PC-3 (cell line): ENCODE results near the gene SLC25A25. TPM values are rescaled to one million over a fixed set of nuclear protein-coding genes. Genes with fewer than 3 reads are reported as not detected.
"Not testable (repeated sequence)": the region's sequence is repeated elsewhere in the genome, so short reads cannot be mapped to it uniquely, and the experiment has no call there.

ENCODE experiments used
- ATAC-seq: fragments of 200-7000 bp; cut with Tn5 transposase; 2 replicates; pipeline ENCODE4 v1.9.1; 2020; ENCODE audit warnings: mild to moderate bottlenecking, moderate library complexity
- BruUV-seq: library from RNA; stranded (reverse); fragments of 400-500 nt; replicated peaks from 2 replicates; lab custom pipeline; 2021; lab: Mats Ljungman, UMichigan
- CTCF ChIA-PET: fragments of 300-600 bp; sonication (Branson Sonifier 250); formaldehyde crosslinking; loops from one replicate; lab custom pipeline; 2022; ENCODE audit warnings: antibody characterized with exemption; lab: Charles Lee
- POLR2A ChIA-PET: fragments of 300-600 bp; sonication (Branson Sonifier 250); formaldehyde crosslinking; loops from one replicate; lab custom pipeline; 2022; ENCODE audit warnings: antibody characterized with exemption; ENCODE audit not compliant: unreplicated experiment; lab: Charles Lee
- DNase-seq: peaks from one replicate; pipeline ENCODE4 v3.0.0-alpha.2; 2015
- H2AFZ ChIP-seq: fragments of 300-600 bp; sonication (generic); 2 replicates; pipeline ENCODE4 v1.6.0; 2016; ENCODE audit warnings: antibody characterized with exemption, low read length
- H3F3A ChIP-seq: fragments of 300-600 bp; sonication (generic); one replicate; pipeline ENCODE4 v1.6.0; 2017; ENCODE audit warnings: antibody characterized with exemption, low read length, control low read depth, mild to moderate bottlenecking; ENCODE audit not compliant: unreplicated experiment
- H3K27ac ChIP-seq: fragments of 300-600 bp; sonication (generic); 2 replicates; pipeline ENCODE4 v1.5.1; 2016; ENCODE audit warnings: mild to moderate bottlenecking, low read length
- H3K27me3 ChIP-seq: fragments of 300-600 bp; sonication (generic); 2 replicates; pipeline ENCODE4 v1.6.1; 2016; ENCODE audit warnings: low read length, mixed read lengths
- H3K36me3 ChIP-seq: fragments of 300-600 bp; sonication (generic); 2 replicates; pipeline ENCODE4 v1.6.1; 2016; ENCODE audit warnings: low read depth, mixed run types, low read length, mixed read lengths
- H3K4me1 ChIP-seq: fragments of 300-600 bp; sonication (generic); 2 replicates; pipeline ENCODE4 v1.5.1; 2016; ENCODE audit warnings: low read length; ENCODE audit not compliant: insufficient read depth
- H3K4me2 ChIP-seq: fragments of 300-600 bp; sonication (generic); 2 replicates; pipeline ENCODE4 v1.6.0; 2016; ENCODE audit warnings: low read length
- H3K4me3 ChIP-seq: fragments of 300-600 bp; sonication (generic); 2 replicates; pipeline ENCODE4 v1.5.1; 2016; ENCODE audit warnings: mild to moderate bottlenecking, low read length, mixed read lengths
- H3K79me2 ChIP-seq: fragments of 300-600 bp; sonication (generic); 2 replicates; pipeline ENCODE4 v1.6.1; 2017; ENCODE audit warnings: low read length, mixed read lengths
- H3K9ac ChIP-seq: fragments of 300-600 bp; sonication (generic); 2 replicates; pipeline ENCODE4 v1.6.0; 2016; ENCODE audit warnings: mild to moderate bottlenecking, low read length
- H3K9me2 ChIP-seq: fragments of 300-600 bp; sonication (generic); replicated peaks from 2 replicates; pipeline ENCODE4 v1.6.1; 2016; ENCODE audit warnings: mixed run types, low read length, mixed read lengths
- H3K9me3 ChIP-seq: fragments of 300-600 bp; sonication (generic); 2 replicates; pipeline ENCODE4 v1.6.1; 2016; ENCODE audit warnings: low read length, mixed read lengths
- H4K20me1 ChIP-seq: fragments of 300-600 bp; sonication (generic); 2 replicates; pipeline ENCODE4 v1.6.1; 2016; ENCODE audit warnings: low read length, mixed read lengths
- EZH2 ChIP-seq: fragments of 300-600 bp; sonication (generic); IDR thresholded peaks from one replicate; pipeline ENCODE4 v1.6.1; 2017; ENCODE audit warnings: antibody characterized with exemption, mild to moderate bottlenecking, low read length; ENCODE audit not compliant: unreplicated experiment
- EZH2phosphoT487 ChIP-seq: fragments of 300-600 bp; sonication (generic); IDR thresholded peaks from 2 replicates; pipeline ENCODE4 v1.6.1; 2018; ENCODE audit warnings: mild to moderate bottlenecking, antibody characterized with exemption, low read length, borderline replicate concordance
- intact Hi-C: fragments of 100-400 bp; cut with micrococcal nuclease; formaldehyde crosslinking; loops from 2 replicates; pipeline ENCODE4 v1.9.0; 2023
- total RNA-seq: library from RNA; depleted of rRNA; stranded (reverse); fragments of >200 nt; gene quantifications from 2 replicates; pipeline ENCODE4 v1.2.3, GENCODE V29; 2014
- TF ChIP-seq, protein P1 (sequence below): fragments of 300-600 bp; sonication (generic); conservative IDR thresholded peaks from 2 replicates; pipeline ENCODE4 v1.5.1; 2017; ENCODE audit warnings: antibody characterized with exemption, low read depth, mild to moderate bottlenecking, low read length

SLC25A25 gene
- total RNA-seq, 1 experiment from 2014 or later = 25.2 TPM

GRCh38 chr9:128042043-128042442 is 26.0 kb upstream of the SLC25A25 start:
- Histone ChIP-seq H3K9me2 (no peaks in the 10 kb centered on the region), H2AFZ (no peak overlapping the region), H3K27me3 (no peaks in the 10 kb centered on the region), H3K36me3 (no peaks in the 10 kb centered on the region), H3F3A (no peaks in the 10 kb centered on the region), H3K9me3 (no peaks in the 10 kb centered on the region), H3K4me3 (no peak overlapping the region), H3K9ac (no peak overlapping the region), H4K20me1 (no peaks in the 10 kb centered on the region), H3K4me1 (peaks cover 5% of the 10 kb centered on the region; the same call in 1 of the 2 replicates), H3K27ac (no peak overlapping the region), H3K79me2 (no peaks in the 10 kb centered on the region), H3K4me2 (no peak overlapping the region)
- DNase-seq (no peak), ATAC-seq (no peak)
- CTCF ChIA-PET = no interaction called here
- TF ChIP-seq EZH2phosphoT487 = no peak
- TF ChIP-seq, protein P1, sequence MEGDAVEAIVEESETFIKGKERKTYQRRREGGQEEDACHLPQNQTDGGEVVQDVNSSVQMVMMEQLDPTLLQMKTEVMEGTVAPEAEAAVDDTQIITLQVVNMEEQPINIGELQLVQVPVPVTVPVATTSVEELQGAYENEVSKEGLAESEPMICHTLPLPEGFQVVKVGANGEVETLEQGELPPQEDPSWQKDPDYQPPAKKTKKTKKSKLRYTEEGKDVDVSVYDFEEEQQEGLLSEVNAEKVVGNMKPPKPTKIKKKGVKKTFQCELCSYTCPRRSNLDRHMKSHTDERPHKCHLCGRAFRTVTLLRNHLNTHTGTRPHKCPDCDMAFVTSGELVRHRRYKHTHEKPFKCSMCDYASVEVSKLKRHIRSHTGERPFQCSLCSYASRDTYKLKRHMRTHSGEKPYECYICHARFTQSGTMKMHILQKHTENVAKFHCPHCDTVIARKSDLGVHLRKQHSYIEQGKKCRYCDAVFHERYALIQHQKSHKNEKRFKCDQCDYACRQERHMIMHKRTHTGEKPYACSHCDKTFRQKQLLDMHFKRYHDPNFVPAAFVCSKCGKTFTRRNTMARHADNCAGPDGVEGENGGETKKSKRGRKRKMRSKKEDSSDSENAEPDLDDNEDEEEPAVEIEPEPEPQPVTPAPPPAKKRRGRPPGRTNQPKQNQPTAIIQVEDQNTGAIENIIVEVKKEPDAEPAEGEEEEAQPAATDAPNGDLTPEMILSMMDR = no peak
- TF ChIP-seq EZH2 = no peak
- POLR2A ChIA-PET = no interaction called here
- intact Hi-C loops = no loop called here
- no TSS peak for BruUV-seq

- peak; percentile 38 for ATAC-seq
- no peak overlapping the region for H3K27ac ChIP-seq
Measured at GRCh38 chr9:128043467-128043868, 24.6 kb upstream of the SLC25A25 start.

GRCh38 chr9:128045409-128045808 is 22.6 kb upstream of the SLC25A25 start:
- H3K9me3 ChIP-seq, H3K9ac ChIP-seq, H4K20me1 ChIP-seq, H3K27me3 ChIP-seq, H3K27ac ChIP-seq, H3K79me2 ChIP-seq, H3F3A ChIP-seq, intact Hi-C loops, CTCF ChIA-PET, BruUV-seq, H3K4me2 ChIP-seq, H2AFZ ChIP-seq, H3K9me2 ChIP-seq, ATAC-seq, H3K4me3 ChIP-seq, POLR2A ChIA-PET, H3K36me3 ChIP-seq, DNase-seq: not testable (repeated sequence)
- H3K4me1 ChIP-seq = peaks cover 12% of the 10 kb centered on the region

More at GRCh38 chr9:128043467-128043868, 24.6 kb upstream of the SLC25A25 start:
- no peaks in the 10 kb centered on the region for H3F3A ChIP-seq
- TF ChIP-seq EZH2phosphoT487 (no peak), EZH2 (no peak)
- TF ChIP-seq, protein P1 = no peak
- H3K4me1 ChIP-seq = peaks cover 5% of the 10 kb centered on the region; the same call in 1 of the 2 replicates
- H3K79me2 ChIP-seq = no peaks in the 10 kb centered on the region
- H3K4me3 ChIP-seq = no peak overlapping the region
- H4K20me1 ChIP-seq = no peaks in the 10 kb centered on the region
- no peak overlapping the region for H2AFZ ChIP-seq
- no peak overlapping the region for H3K9ac ChIP-seq
- H3K27me3 ChIP-seq = no peaks in the 10 kb centered on the region
- no TSS peak for BruUV-seq
- H3K4me2 ChIP-seq = no peak overlapping the region
- H3K9me2 ChIP-seq = no peaks in the 10 kb centered on the region
- H3K9me3 ChIP-seq = no peaks in the 10 kb centered on the region
- DNase-seq = no peak
- ChIA-PET POLR2A (no interaction called here), CTCF (no interaction called here)
- H3K36me3 ChIP-seq = no peaks in the 10 kb centered on the region
- intact Hi-C loops = no loop called here
